Effector CD4-positive, alpha-beta T cell (primary cell): ENCODE results near the gene PATJ.
"Not testable (repeated sequence)": the region's sequence is repeated elsewhere in the genome, so short reads cannot be mapped to it uniquely, and the experiment has no call there.

Source experiments
- DNase-seq: peaks from one replicate; pipeline ENCODE4 v3.0.0-alpha.2; 2020

Gene PATJ

GRCh38 chr1:61953790-61954150, 211.5 kb downstream of the PATJ start:
- no peak for DNase-seq

GRCh38 chr1:61955261-61955660, 213.0 kb downstream of the PATJ start:
- DNase-seq: no peak

GRCh38 chr1:61956016-61956645, 213.9 kb downstream of the PATJ start:
- DNase-seq: no peak

- no peak for DNase-seq
Observed at GRCh38 chr1:61956784-61957183, 214.5 kb downstream of the PATJ start.

GRCh38 chr1:61961009-61961408, 218.7 kb downstream of the PATJ start:
- DNase-seq: no peak

GRCh38 chr1:61962631-61963030, 220.4 kb downstream of the PATJ start:
- no peak for DNase-seq

GRCh38 chr1:61966450-61967225, 224.4 kb downstream of the PATJ start:
- not testable (repeated sequence) for DNase-seq

GRCh38 chr1:61967750-61968149, 225.5 kb downstream of the PATJ start:
- no peak for DNase-seq

GRCh38 chr1:61968869-61969268, 226.6 kb downstream of the PATJ start:
- DNase-seq: no peak

GRCh38 chr1:61973100-61973837, 231.0 kb downstream of the PATJ start:
- DNase-seq: no peak

- DNase-seq: no peak
Observed at GRCh38 chr1:61975638-61976037, 233.4 kb downstream of the PATJ start.

- DNase-seq: no peak
Observed at GRCh38 chr1:61976566-61976965, 234.3 kb downstream of the PATJ start.

- DNase-seq: no peak
Observed at GRCh38 chr1:61978796-61979195, 236.5 kb downstream of the PATJ start.

- no peak for DNase-seq
Observed at GRCh38 chr1:61979729-61980128, 237.4 kb downstream of the PATJ start.

GRCh38 chr1:61980561-61980960, 238.3 kb downstream of the PATJ start:
- no peak for DNase-seq

GRCh38 chr1:61981870-61982660, 239.8 kb downstream of the PATJ start:
- DNase-seq: no peak

- no peak for DNase-seq
Observed at GRCh38 chr1:61983236-61983635, 241.0 kb downstream of the PATJ start.

GRCh38 chr1:61992257-61992656, 250.0 kb downstream of the PATJ start:
- no peak for DNase-seq

GRCh38 chr1:61993331-61993961, 251.2 kb downstream of the PATJ start:
- no peak for DNase-seq

GRCh38 chr1:61995641-61996040, 253.4 kb downstream of the PATJ start:
- DNase-seq: no peak

GRCh38 chr1:61997123-61997522, 254.8 kb downstream of the PATJ start:
- DNase-seq: no peak

GRCh38 chr1:62003777-62004176, 261.5 kb downstream of the PATJ start:
- DNase-seq: no peak

GRCh38 chr1:62006690-62007089, 264.4 kb downstream of the PATJ start:
- no peak for DNase-seq
